DND-41 (cell line): ENCODE measurements around the gene ANKLE1.
A peak's percentile ranks its signal among the peaks of the same experiment; 100 is the strongest.

Source experiments
- ATAC-seq: fragments of 200-7000 bp; cut with Tn5 transposase; 3 replicates; pipeline ENCODE4 v1.9.1; 2021; ENCODE audit warnings: low read depth; ENCODE audit not compliant: insufficient read depth
- DNase-seq: peaks from one replicate; pipeline ENCODE4 v3.0.0-alpha.2; 2020
- H2AFZ ChIP-seq: 2 replicates; pipeline ENCODE4 v1.6.0; 2012; ENCODE audit warnings: low read depth, low read length
- H3K27ac ChIP-seq: 2 replicates; pipeline ENCODE4 v1.5.1; 2012; ENCODE audit warnings: low read length, inconsistent platforms
- H3K27me3 ChIP-seq: fragments of 200-600 bp; sonication (generic); 2 replicates; pipeline ENCODE4 v1.6.0; 2012; ENCODE audit warnings: low read length, mild to moderate bottlenecking, inconsistent platforms; ENCODE audit not compliant: insufficient read depth, poor library complexity
- H3K36me3 ChIP-seq: 2 replicates; pipeline ENCODE4 v1.5.1; 2012; ENCODE audit warnings: low read length, inconsistent platforms; ENCODE audit not compliant: insufficient read depth
- H3K4me1 ChIP-seq: 2 replicates; pipeline ENCODE4 v1.5.1; 2012; ENCODE audit warnings: mild to moderate bottlenecking, low read length; ENCODE audit not compliant: insufficient read depth
- H3K4me2 ChIP-seq: 2 replicates; pipeline ENCODE4 v1.6.0; 2012; ENCODE audit warnings: mild to moderate bottlenecking, moderate library complexity, low read length, inconsistent platforms; ENCODE audit not compliant: insufficient read depth
- H3K4me3 ChIP-seq, 2 experiments: fragments of 200-600 bp in 1 of 2; shearing (Covaris generic) in 1 of 2; 2 replicates each; pipeline ENCODE4 v1.5.1; 2012 to 2016; ENCODE audit warnings: inconsistent platforms in 2 of 2, low read length in 2 of 2, mild to moderate bottlenecking in 2 of 2, low read depth in 1 of 2, moderate library complexity in 1 of 2
- H3K79me2 ChIP-seq: 2 replicates; pipeline ENCODE4 v1.6.0; 2012; ENCODE audit warnings: low read length, inconsistent platforms; ENCODE audit not compliant: insufficient read depth
- H3K9ac ChIP-seq: 2 replicates; pipeline ENCODE4 v1.6.0; 2012; ENCODE audit warnings: low read depth, mild to moderate bottlenecking, inconsistent platforms, low read length, moderate library complexity
- H3K9me3 ChIP-seq: 2 replicates; pipeline ENCODE4 v1.5.1; 2012; ENCODE audit warnings: low read length, moderate library complexity, mild to moderate bottlenecking, inconsistent platforms; ENCODE audit not compliant: insufficient read depth, severe bottlenecking
- H4K20me1 ChIP-seq: 2 replicates; pipeline ENCODE4 v1.6.0; 2012; ENCODE audit warnings: low read length; ENCODE audit not compliant: insufficient read depth
- CTCF ChIP-seq: IDR thresholded peaks from 2 replicates; pipeline ENCODE4 v1.5.1; 2012; ENCODE audit warnings: borderline replicate concordance, low read length, moderate library complexity, mild to moderate bottlenecking; ENCODE audit not compliant: poor library complexity, severe bottlenecking; ENCODE audit errors: extremely low read depth
- EZH2 ChIP-seq: IDR thresholded peaks from 3 replicates; pipeline ENCODE4 v1.6.1; 2012; ENCODE audit warnings: borderline replicate concordance, low read depth, mild to moderate bottlenecking, moderate library complexity, low read length, inconsistent platforms; ENCODE audit not compliant: severe bottlenecking

Gene ANKLE1

DNA sequence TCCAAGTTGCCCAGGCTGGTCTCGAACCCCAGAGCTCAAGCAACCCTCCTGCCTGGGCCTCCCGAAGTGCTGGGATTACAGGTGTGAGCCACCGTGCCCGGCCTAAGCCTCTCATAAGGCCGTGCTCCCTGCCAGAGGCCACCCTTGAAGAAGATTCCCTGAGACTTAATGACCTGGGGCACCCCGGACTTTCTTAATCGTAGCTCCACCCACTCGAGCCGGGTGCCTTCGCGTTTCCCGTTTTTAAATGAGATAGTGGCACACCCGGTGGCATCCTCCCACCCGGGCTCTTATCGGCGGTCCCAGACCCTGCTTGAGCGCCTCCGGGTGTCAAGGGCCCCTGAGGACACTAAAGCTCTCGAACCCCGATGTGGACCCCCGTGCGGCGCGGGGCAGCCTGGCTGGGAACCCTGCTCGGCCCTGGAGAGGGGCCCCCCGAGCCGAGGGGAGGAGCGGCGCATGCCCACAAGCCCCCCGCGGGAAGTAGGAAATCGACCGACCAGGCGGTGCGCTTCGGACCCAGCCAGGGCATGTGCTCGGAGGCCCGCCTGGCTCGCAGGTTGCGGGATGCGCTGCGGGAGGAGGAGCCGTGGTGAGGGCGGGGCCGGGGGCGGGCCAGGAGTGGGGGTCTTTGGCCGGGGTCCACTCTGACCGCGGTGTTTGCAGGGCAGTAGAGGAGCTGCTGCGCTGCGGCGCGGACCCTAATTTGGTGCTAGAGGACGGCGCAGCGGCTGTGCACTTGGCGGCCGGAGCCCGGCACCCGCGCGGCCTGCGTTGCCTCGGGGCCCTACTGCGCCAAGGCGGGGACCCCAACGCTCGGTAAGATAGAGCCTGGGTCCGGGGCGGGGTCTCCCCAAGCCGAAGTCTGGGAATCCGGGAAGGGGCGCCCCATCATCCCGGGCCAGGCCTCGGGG lies at the start of gene ANKLE1:
ANKLE1 (plus strand) TSS at position 511 of the 914 bp plus-strand sequence; CDS start at position 531, 20 bp downstream.
- no peaks in the 10 kb centered on the region for H3K79me2 ChIP-seq

GRCh38 chr19:17232258-17232657 lies 49.4 kb upstream of the ANKLE1 start:
- no peak for TF ChIP-seq CTCF
- TF ChIP-seq EZH2, result no peak
- peaks cover 33% of the 10 kb centered on the region for H3K4me1 ChIP-seq
- no peaks in the 10 kb centered on the region for H3K27me3 ChIP-seq
- no peak overlapping the region for H3K9ac ChIP-seq
- peaks cover 39% of the 10 kb centered on the region for H4K20me1 ChIP-seq
- no peak overlapping the region for H3K27ac ChIP-seq
- H2AFZ ChIP-seq, result no peak overlapping the region
- peaks cover 40% of the 10 kb centered on the region for H3K36me3 ChIP-seq
- DNase-seq, result no peak
- no peaks in the 10 kb centered on the region for H3K9me3 ChIP-seq
- H3K79me2 ChIP-seq, result peaks cover 33% of the 10 kb centered on the region
- no peak for ATAC-seq
- H3K4me3 ChIP-seq, result no peak overlapping the region
- H3K4me2 ChIP-seq, result no peak overlapping the region

More for the DNA sequence above, at the start of gene ANKLE1:
- H3K36me3 ChIP-seq, result peaks cover 16% of the 10 kb centered on the region
- H3K27me3 ChIP-seq, result no peaks in the 10 kb centered on the region
- no peak for TF ChIP-seq CTCF
- TF ChIP-seq EZH2, result no peak
- no peak within 1 kb of the TSS for H3K4me3 ChIP-seq
- no peak for ATAC-seq
- peaks cover 7% of the 10 kb centered on the region; the same call in 1 of the 2 replicates for H4K20me1 ChIP-seq
- no peak within 1 kb of the TSS for H2AFZ ChIP-seq
- H3K27ac ChIP-seq, result no peak within 1 kb of the TSS
- no peaks in the 10 kb centered on the region for H3K4me1 ChIP-seq
- H3K9ac ChIP-seq, result no peak within 1 kb of the TSS
- DNase-seq, result no peak
- no peak within 1 kb of the TSS for H3K4me2 ChIP-seq
- H3K9me3 ChIP-seq, result no peaks in the 10 kb centered on the region

GRCh38 chr19:17234911-17235299 lies 46.8 kb upstream of the ANKLE1 start:
- H3K27ac ChIP-seq, result peak overlapping the region; percentile 79
- ATAC-seq, result peak; percentile 68
- H3K9ac ChIP-seq, result peak overlapping the region; percentile 80

More at GRCh38 chr19:17234911-17235299, 46.8 kb upstream of the ANKLE1 start:
- Histone ChIP-seq H3K4me2 (peak overlapping the region; percentile 100), H3K4me1 (peaks cover 27% of the 10 kb centered on the region), H3K79me2 (peaks cover 33% of the 10 kb centered on the region), H3K9me3 (no peaks in the 10 kb centered on the region), H2AFZ (peak overlapping the region; percentile 77), H3K36me3 (peaks cover 38% of the 10 kb centered on the region), H4K20me1 (peaks cover 34% of the 10 kb centered on the region), H3K27me3 (no peaks in the 10 kb centered on the region), H3K4me3 (peak overlapping the region; percentile 77 to 90)
- TF ChIP-seq EZH2, result no peak
- TF ChIP-seq CTCF, result no peak
- DNase-seq, result peak; percentile 74
